Stomach (tissue), 9 donors: ENCODE results near the gene GABRB1. TPM values are rescaled to one million over a fixed set of nuclear protein-coding genes. Genes with fewer than 3 reads are reported as not detected.
A peak's percentile ranks its signal among the peaks of the same experiment; 100 is the strongest.

Source experiments
- DNase-seq, 2 donors: peaks; one replicate each; pipeline versions ENCODE4 v3.0.0 to v3.0.0-alpha.2; 2013 to 2019
- H3K27ac ChIP-seq, 5 donors: fragments of 200-600 bp in 4 of 5; sonication (generic) in 4 of 5; one replicate each; pipeline ENCODE4 v1.5.1; 2013 to 2019; ENCODE audit warnings: mild to moderate bottlenecking in 1 of 5, moderate library complexity in 1 of 5
- H3K27me3 ChIP-seq, 3 donors: fragments of 200-600 bp; sonication (generic); one replicate each; pipeline ENCODE4 v1.5.1; 2017 to 2019; ENCODE audit warnings: mixed run types in 1 of 3
- H3K36me3 ChIP-seq, 4 donors: fragments of 200-600 bp; sonication (generic); 1 replicate in 3 of 4; 2 replicates in 1 of 4; pipeline ENCODE4 v1.5.1; 2016 to 2019
- H3K4me1 ChIP-seq, 4 donors: fragments of 200-600 bp; sonication (generic); one replicate each; pipeline ENCODE4 v1.5.1; 2016 to 2019
- H3K4me3 ChIP-seq, 4 donors: fragments of 200-600 bp; sonication (generic) in 3 of 4; one replicate each; pipeline ENCODE4 v1.5.1; 2016 to 2019; ENCODE audit warnings: mild to moderate bottlenecking in 1 of 4
- H3K9me3 ChIP-seq, 4 donors: fragments of 200-600 bp; sonication (generic); one replicate each; pipeline ENCODE4 v1.5.1; 2016 to 2019
- EP300 ChIP-seq: sonication (generic); formaldehyde crosslinking; IDR thresholded peaks from one replicate; pipeline ENCODE4 v1.6.1; 2017; ENCODE audit warnings: antibody characterized with exemption
- POLR2A ChIP-seq, 4 donors: fragments of 450-650 bp; IDR thresholded peaks; one replicate each; pipeline ENCODE4 v1.6.1; 2016; ENCODE audit warnings: antibody characterized with exemption in 4 of 4, control low read depth in 2 of 4, mild to moderate bottlenecking in 1 of 4, moderate library complexity in 1 of 4
- POLR2AphosphoS5 ChIP-seq, 3 donors: sonication (generic); formaldehyde crosslinking; IDR thresholded peaks; one replicate each; pipeline ENCODE4 v1.6.1; 2016; ENCODE audit warnings: antibody characterized with exemption in 3 of 3
- WGBS, 5 donors: extraction: QIAGEN DNeasy Blood & Tissue Kit in 3 of 5; methylation state at CpG; one replicate each; pipeline versions ENCODE4 v1.1.5 to v1.1.7; 2013 to 2018; 5-methylcytosine and 5-hydroxymethylcytosine counted together
- intact Hi-C: fragments of 100-400 bp; cut with DNase I; formaldehyde crosslinking; loops from one replicate; pipeline ENCODE4 v1.15.1; 2023; ENCODE audit warnings: low total_unique reads
- polyA plus RNA-seq, 3 donors: library from polyadenylated mRNA; stranded (reverse); fragments of 200-250 nt; gene quantifications; one replicate each; pipeline ENCODE4 v1.2.3, GENCODE V29; 2013
- total RNA-seq, 5 donors: library from RNA; depleted of rRNA; stranded (reverse); fragments of >200 nt; gene quantifications; one replicate each; pipeline versions ENCODE4 v1.1.0 to v1.2.3, GENCODE V29; 2014 to 2016
- TF ChIP-seq, protein P1 (sequence below), 7 experiments: fragments of 450-650 bp in 4 of 7; fragments of 200-600 bp in 3 of 7; sonication (generic) in 3 of 7; IDR thresholded peaks; one replicate each; pipeline ENCODE4 v1.5.1; 2016 to 2019; ENCODE audit warnings: antibody characterized with exemption in 7 of 7, control low read depth in 2 of 7, mild to moderate bottlenecking in 1 of 7
- donor health status: healthy with polysubstance abuse.
- donor health status: Bipolar disorder and iron deficiency.
- donor health status: healthy.

Gene GABRB1
- total and polyA plus RNA-seq, 8 donors, result 2.8 TPM; not detected in 7

DNA sequence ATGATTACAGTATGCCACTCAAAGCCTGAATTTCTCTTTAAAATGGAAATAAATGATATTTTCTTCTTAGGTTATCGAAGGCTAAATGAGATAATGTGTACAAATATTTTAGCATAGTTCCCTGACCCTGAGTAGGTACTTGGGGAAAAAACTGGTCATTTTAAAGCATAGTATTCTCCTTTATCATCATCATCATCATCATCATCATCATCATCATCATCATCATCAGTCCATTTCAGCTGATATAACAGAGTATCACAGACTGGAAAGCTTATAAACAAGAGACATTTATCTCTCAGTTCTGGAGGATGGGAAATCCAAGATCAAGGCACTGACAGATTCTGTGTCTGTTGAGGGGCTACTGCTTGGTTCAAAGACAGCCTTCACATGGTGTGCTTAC lies 13.9 kb downstream of the GABRB1 start:
- Histone ChIP-seq H3K27me3 (no peaks in the 10 kb centered on the region), H3K36me3 (no peaks in the 10 kb centered on the region), H3K27ac (no peak overlapping the region), H3K4me1 (no peaks in the 10 kb centered on the region), H3K9me3 (no peaks in the 10 kb centered on the region), H3K4me3 (no peak overlapping the region)
- intact Hi-C loops, result no loop called here
- no peak for TF ChIP-seq EP300
- no peak for TF ChIP-seq POLR2A (IDR thresholded peaks at IDR 0.05)
- no peak for TF ChIP-seq POLR2AphosphoS5 (IDR thresholded peaks at IDR 0.05)
- TF ChIP-seq, protein P1, sequence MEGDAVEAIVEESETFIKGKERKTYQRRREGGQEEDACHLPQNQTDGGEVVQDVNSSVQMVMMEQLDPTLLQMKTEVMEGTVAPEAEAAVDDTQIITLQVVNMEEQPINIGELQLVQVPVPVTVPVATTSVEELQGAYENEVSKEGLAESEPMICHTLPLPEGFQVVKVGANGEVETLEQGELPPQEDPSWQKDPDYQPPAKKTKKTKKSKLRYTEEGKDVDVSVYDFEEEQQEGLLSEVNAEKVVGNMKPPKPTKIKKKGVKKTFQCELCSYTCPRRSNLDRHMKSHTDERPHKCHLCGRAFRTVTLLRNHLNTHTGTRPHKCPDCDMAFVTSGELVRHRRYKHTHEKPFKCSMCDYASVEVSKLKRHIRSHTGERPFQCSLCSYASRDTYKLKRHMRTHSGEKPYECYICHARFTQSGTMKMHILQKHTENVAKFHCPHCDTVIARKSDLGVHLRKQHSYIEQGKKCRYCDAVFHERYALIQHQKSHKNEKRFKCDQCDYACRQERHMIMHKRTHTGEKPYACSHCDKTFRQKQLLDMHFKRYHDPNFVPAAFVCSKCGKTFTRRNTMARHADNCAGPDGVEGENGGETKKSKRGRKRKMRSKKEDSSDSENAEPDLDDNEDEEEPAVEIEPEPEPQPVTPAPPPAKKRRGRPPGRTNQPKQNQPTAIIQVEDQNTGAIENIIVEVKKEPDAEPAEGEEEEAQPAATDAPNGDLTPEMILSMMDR (IDR thresholded peaks at IDR 0.05), result no peak
- no peak for DNase-seq
- WGBS, 5 donors, result 78 to 95% (median 89%) methylated on average over 1 of the region's 1 CpG

DNA sequence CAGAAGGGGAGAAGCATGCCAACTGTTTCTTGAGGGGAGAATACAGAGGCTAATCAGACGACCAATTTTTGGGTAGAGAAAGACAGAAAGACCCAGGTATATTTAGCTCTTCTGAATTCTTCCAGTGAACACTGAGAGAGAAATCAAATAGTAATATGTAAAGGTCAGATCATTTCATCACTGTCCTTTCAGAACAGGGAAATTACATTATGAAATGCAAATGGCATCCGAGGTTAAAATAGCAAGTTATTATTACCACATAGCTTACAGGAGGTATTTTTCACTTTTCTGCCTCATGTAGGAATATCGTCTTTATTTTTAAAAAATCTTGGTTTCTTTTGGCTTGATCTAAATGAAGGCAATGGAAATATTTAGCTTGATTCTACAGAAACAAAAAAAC lies 18.0 kb downstream of the GABRB1 start:
- intact Hi-C loops, result no loop called here
- H3K36me3 ChIP-seq, result no peaks in the 10 kb centered on the region
- TF ChIP-seq POLR2A (IDR thresholded peaks at IDR 0.05) (no peak), POLR2AphosphoS5 (IDR thresholded peaks at IDR 0.05) (no peak), EP300 (no peak)
- TF ChIP-seq, protein P1 (IDR thresholded peaks at IDR 0.05), result no peak
- H3K9me3 ChIP-seq, result no peaks in the 10 kb centered on the region
- H3K4me1 ChIP-seq, result no peaks in the 10 kb centered on the region
- WGBS, 5 donors, result 52 to 78% (median 72%) methylated on average over 3 of the region's 3 CpGs
- no peak for DNase-seq
- no peaks in the 10 kb centered on the region for H3K27me3 ChIP-seq
- no peak overlapping the region for H3K27ac ChIP-seq
- no peak overlapping the region for H3K4me3 ChIP-seq

DNA sequence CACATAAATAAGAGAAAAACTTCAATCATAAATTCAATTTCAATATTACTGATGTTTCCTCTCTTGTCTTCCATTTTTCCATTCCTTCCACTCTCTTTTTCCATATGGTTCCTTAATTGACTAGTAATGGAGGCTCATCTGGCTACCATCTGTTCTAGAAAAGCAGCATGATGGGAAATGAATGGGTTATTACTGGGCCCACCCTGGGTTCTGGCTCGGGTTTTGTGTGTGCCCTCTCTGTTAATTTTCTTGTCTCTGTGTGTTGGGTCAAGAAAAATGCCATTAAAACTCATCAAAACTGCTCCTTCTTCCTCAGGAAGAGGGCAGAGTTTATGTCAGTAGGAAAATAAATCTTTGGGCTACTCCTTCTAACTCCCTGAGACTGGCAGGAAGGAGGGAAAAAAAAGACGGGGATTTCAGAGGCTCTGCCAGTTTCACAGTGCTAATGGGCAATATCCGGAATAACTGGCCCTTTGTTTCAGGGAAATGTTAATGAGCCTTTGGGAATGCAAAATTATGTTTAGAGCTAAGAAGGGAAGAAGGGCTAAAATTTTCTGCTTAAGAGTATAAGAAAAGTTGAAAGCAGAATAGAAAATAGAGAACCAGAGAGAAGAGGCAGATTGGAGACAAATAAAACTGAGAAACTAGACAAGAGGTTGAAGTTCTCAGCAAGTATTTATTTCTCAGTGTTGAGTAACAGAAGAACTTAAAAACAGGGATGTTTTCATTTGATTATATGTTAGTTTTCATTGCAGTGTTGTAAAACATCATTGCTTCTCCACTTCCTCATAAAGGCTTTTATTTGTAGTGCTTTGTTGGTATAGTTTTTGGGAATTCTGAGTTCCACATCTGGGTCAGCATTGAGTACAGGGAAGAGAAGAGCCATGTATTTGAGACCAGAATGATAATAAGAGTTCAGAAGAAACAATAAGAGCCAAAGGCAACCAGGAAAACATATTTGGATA lies 19.7 kb downstream of the GABRB1 start:
- Histone ChIP-seq H3K36me3 (no peaks in the 10 kb centered on the region), H3K4me1 (no peaks in the 10 kb centered on the region), H3K27me3 (no peaks in the 10 kb centered on the region), H3K4me3 (no peak overlapping the region), H3K27ac (no peak overlapping the region), H3K9me3 (no peaks in the 10 kb centered on the region)
- 42 to 71% (median 54%) methylated on average over 3 of the region's 3 CpGs for WGBS, 5 donors
- intact Hi-C loops, result no loop called here
- TF ChIP-seq POLR2A (IDR thresholded peaks at IDR 0.05), result no peak
- TF ChIP-seq, protein P1 (IDR thresholded peaks at IDR 0.05), result no peak
- no peak for TF ChIP-seq EP300
- no peak for TF ChIP-seq POLR2AphosphoS5 (IDR thresholded peaks at IDR 0.05)
- DNase-seq, result peak in 1 of 2 donors; percentile 6

DNA sequence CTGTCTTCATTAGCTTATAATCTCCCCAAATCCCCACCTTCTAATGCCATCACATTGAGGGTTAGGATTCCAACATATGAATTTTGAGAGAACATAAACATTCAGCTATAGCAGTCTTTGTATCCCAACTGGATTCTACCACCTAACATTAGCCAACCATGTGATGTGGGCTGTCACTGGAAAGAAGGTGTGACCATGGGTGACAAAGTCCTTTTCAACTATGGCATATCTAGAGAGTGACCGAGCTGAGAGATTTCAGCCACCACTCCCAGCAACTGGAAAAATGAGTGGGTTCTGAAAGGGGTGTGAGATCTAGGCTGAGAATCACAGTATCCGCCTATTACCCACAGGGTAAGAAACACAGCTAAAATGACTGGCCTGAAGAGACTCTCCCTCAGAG lies 22.1 kb downstream of the GABRB1 start:
- peaks cover 0 to 4% (median 0%) of the 10 kb centered on the region in 3 donors for H3K27me3 ChIP-seq
- H3K4me3 ChIP-seq, result no peak overlapping the region
- no peak overlapping the region for H3K27ac ChIP-seq
- H3K9me3 ChIP-seq, result no peaks in the 10 kb centered on the region
- 70 to 89% (median 74%) methylated on average over 2 of the region's 2 CpGs for WGBS, 5 donors
- no peaks in the 10 kb centered on the region for H3K4me1 ChIP-seq
- no peaks in the 10 kb centered on the region for H3K36me3 ChIP-seq
- TF ChIP-seq, protein P1 (IDR thresholded peaks at IDR 0.05), result no peak
- TF ChIP-seq POLR2A (IDR thresholded peaks at IDR 0.05), result no peak
- intact Hi-C loops, result no loop called here
- DNase-seq, result no peak
